HepG2 (cell line): Measurements from ENCODE around the gene CDR2L. TPM values are rescaled to one million over a fixed set of nuclear protein-coding genes. Genes with fewer than 3 reads are reported as not detected.

Experiments used
- ADNP ChIP-seq: sonication (generic); formaldehyde crosslinking; IDR thresholded peaks from 2 replicates; pipeline ENCODE4 v1.4.0; 2020; ENCODE audit warnings: missing genetic modification reagents
- CC2D1A ChIP-seq: sonication (generic); formaldehyde crosslinking; IDR thresholded peaks from 2 replicates; pipeline ENCODE4 v1.8.1; 2023; ENCODE audit warnings: mild to moderate bottlenecking, missing genetic modification reagents
- CHD2 ChIP-seq: IDR thresholded peaks from 2 replicates; pipeline ENCODE4 v1.6.1; 2011; ENCODE audit warnings: low read depth, low read length, improper control_type of control experiment
- KDM4B ChIP-seq: sonication (generic); formaldehyde crosslinking; IDR thresholded peaks from 2 replicates; pipeline ENCODE4 v1.4.0; 2020; ENCODE audit warnings: missing genetic modification reagents
- MEIS2 ChIP-seq: sonication (generic); formaldehyde crosslinking; IDR thresholded peaks from 2 replicates; pipeline ENCODE4 v1.9.0; 2021; ENCODE audit warnings: mild to moderate bottlenecking, missing genetic modification reagents
- NFATC3 ChIP-seq: sonication (generic); formaldehyde crosslinking; IDR thresholded peaks from 2 replicates; pipeline ENCODE4 v1.5.1; 2020; ENCODE audit warnings: mild to moderate bottlenecking, missing genetic modification reagents
- PAX8 ChIP-seq: sonication (generic); formaldehyde crosslinking; IDR thresholded peaks from 2 replicates; pipeline ENCODE4 v1.8.0; 2022; ENCODE audit warnings: mild to moderate bottlenecking, missing genetic modification reagents, borderline replicate concordance
- SMC3 ChIP-seq: IDR thresholded peaks from 2 replicates; pipeline ENCODE4 v1.6.1; 2011; ENCODE audit warnings: low read length, improper control_type of control experiment
- SNAPC4 ChIP-seq: sonication (generic); formaldehyde crosslinking; IDR thresholded peaks from 2 replicates; pipeline ENCODE4 v1.4.0; 2020; ENCODE audit warnings: mild to moderate bottlenecking, missing genetic modification reagents
- TAF15 ChIP-seq: fragments of 200-400 bp; formaldehyde crosslinking; IDR thresholded peaks from one replicate; pipeline ENCODE4 v1.6.1; 2018; ENCODE audit warnings: mild to moderate bottlenecking, low read depth, low read length; ENCODE audit not compliant: poor library complexity, severe bottlenecking
- XBP1 ChIP-seq: sonication (generic); formaldehyde crosslinking; IDR thresholded peaks from 2 replicates; pipeline ENCODE4 v1.5.0; 2020; ENCODE audit warnings: missing genetic modification reagents
- ZNF235 ChIP-seq: sonication (generic); formaldehyde crosslinking; IDR thresholded peaks from 2 replicates; pipeline ENCODE4 v1.8.1; 2023; ENCODE audit warnings: mild to moderate bottlenecking, missing genetic modification reagents, borderline replicate concordance
- ZNF30 ChIP-seq: sonication (generic); formaldehyde crosslinking; IDR thresholded peaks from 2 replicates; pipeline ENCODE4 v1.5.0; 2020; ENCODE audit warnings: mild to moderate bottlenecking, missing genetic modification reagents
- ZNF7 ChIP-seq: IDR thresholded peaks from 2 replicates; pipeline ENCODE4 v1.6.1; 2016; ENCODE audit warnings: missing biosample characterization, missing genetic modification reagents
- ZNF75D ChIP-seq: sonication (generic); formaldehyde crosslinking; IDR thresholded peaks from 2 replicates; pipeline ENCODE4 v1.8.1; 2023; ENCODE audit warnings: missing genetic modification reagents, mild to moderate bottlenecking, borderline replicate concordance
- polyA plus RNA-seq, 8 experiments: library from polyadenylated mRNA; depleted of rRNA in 3 of 8; stranded (reverse) in 7 of 8; unstranded in 1 of 8; fragments of >200 nt; fragmentation: Illumina TruSeq in 4 of 8; extraction: Trizol in 4 of 8; gene quantifications; 2 replicates each; pipeline versions ENCODE4 v1.2.1 to v1.2.3, GENCODE V29; 2011 to 2016; ENCODE audit warnings: low read depth in 4 of 8, missing spikeins in 1 of 8, mixed read lengths in 1 of 8; ENCODE audit not compliant: insufficient read depth in 1 of 8
- total RNA-seq, 5 experiments: library from RNA; depleted of rRNA; stranded (reverse); fragments of >200 nt; fragmentation: Illumina TruSeq; extraction: Trizol; gene quantifications; 2 replicates each; pipeline ENCODE4 v1.2.3, GENCODE V29; 2016; ENCODE audit warnings: low read depth in 1 of 5
- TF ChIP-seq, protein P1 (sequence below): sonication (generic); formaldehyde crosslinking; IDR thresholded peaks from 2 replicates; pipeline ENCODE4 v1.5.0; 2020; ENCODE audit warnings: mild to moderate bottlenecking, missing genetic modification reagents
- TF ChIP-seq, protein P2 (sequence below): sonication (generic); formaldehyde crosslinking; IDR thresholded peaks from 2 replicates; pipeline ENCODE4 v1.8.1; 2023; ENCODE audit warnings: missing genetic modification reagents, inconsistent platforms, borderline replicate concordance

Gene CDR2L
- total and polyA plus RNA-seq, 2 of the 13 experiments (the other 11 are each of a cell fraction or from before 2014, with no cell fraction given): 1.9 to 2.1 TPM

DNA sequence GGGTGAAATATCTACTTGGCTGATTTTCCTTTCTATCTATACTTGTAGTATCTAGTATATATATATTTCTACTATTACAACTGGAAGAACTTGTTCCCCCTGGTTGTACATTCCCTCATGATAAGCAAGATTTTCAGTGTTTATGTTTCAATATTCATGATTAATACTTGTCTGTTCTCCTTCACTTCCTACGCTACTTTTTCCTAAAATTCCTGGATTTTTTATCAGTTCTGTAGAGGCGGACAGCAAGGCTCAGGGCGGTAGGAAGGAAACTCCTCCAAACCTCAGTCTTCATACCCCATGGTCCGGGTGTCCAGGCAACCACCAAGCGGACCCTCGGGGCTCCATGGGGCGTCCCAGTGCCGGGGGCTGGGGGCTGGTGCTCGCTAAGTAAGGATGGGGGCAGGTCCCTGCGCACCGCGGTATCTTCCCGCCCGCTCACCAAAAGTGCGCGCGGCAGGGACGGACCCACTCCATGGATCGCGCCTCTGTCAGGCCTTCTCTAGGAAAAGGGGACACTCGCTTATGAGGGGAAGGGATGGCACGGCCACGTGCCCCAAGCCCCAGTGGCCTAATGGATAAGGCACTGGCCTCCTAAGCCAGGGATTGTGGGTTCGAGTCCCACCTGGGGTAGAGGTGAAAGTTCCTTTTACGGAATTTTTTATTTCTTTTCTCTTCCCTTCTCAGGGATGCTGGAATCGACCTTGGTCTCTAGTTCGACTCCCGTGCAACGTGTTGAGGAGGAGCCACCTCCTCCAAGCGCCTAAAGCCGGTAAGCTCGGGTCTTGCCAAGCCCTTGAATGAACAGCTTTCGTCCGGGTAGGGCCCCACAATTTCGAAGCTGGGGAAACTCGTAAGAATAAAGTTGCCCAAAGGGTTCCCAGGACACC lies 46.2 kb downstream of the CDR2L start (continued):
- TF ChIP-seq SNAPC4 (CRISPR knock-in tag): no peak
- TF ChIP-seq, protein P1, sequence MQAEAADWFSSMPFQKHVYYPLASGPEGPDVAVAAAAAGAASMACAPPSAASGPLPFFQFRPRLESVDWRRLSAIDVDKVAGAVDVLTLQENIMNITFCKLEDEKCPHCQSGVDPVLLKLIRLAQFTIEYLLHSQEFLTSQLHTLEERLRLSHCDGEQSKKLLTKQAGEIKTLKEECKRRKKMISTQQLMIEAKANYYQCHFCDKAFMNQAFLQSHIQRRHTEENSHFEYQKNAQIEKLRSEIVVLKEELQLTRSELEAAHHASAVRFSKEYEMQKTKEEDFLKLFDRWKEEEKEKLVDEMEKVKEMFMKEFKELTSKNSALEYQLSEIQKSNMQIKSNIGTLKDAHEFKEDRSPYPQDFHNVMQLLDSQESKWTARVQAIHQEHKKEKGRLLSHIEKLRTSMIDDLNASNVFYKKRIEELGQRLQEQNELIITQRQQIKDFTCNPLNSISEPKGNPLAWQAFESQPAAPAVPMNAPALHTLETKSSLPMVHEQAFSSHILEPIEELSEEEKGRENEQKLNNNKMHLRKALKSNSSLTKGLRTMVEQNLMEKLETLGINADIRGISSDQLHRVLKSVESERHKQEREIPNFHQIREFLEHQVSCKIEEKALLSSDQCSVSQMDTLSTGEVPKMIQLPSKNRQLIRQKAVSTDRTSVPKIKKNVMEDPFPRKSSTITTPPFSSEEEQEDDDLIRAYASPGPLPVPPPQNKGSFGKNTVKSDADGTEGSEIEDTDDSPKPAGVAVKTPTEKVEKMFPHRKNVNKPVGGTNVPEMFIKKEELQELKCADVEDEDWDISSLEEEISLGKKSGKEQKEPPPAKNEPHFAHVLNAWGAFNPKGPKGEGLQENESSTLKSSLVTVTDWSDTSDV (CRISPR knock-in tag): 0 out of 2 replicates have a peak, but pooled peaks have one; percentile 62
- TF ChIP-seq ZNF7 (CRISPR knock-in tag): no peak
- TF ChIP-seq ZNF30 (CRISPR knock-in tag): peak; percentile 29; the same call in 1 of the 2 replicates
- TF ChIP-seq CC2D1A (CRISPR knock-in tag): no peak
- TF ChIP-seq KDM4B (CRISPR knock-in tag): peak; percentile 94
- TF ChIP-seq PAX8 (CRISPR knock-in tag): peak; percentile 28; the same call in 1 of the 2 replicates
- no peak for TF ChIP-seq TAF15
- TF ChIP-seq, protein P2, sequence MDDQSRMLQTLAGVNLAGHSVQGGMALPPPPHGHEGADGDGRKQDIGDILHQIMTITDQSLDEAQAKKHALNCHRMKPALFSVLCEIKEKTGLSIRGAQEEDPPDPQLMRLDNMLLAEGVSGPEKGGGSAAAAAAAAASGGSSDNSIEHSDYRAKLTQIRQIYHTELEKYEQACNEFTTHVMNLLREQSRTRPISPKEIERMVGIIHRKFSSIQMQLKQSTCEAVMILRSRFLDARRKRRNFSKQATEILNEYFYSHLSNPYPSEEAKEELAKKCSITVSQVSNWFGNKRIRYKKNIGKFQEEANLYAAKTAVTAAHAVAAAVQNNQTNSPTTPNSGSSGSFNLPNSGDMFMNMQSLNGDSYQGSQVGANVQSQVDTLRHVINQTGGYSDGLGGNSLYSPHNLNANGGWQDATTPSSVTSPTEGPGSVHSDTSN (CRISPR knock-in tag): no peak
- no peak for TF ChIP-seq XBP1 (CRISPR knock-in tag)
- TF ChIP-seq NFATC3 (CRISPR knock-in tag): no peak
- no peak for TF ChIP-seq ZNF75D (CRISPR knock-in tag)
- TF ChIP-seq ZNF235 (CRISPR knock-in tag): no peak
- no peak for TF ChIP-seq SMC3
- TF ChIP-seq MEIS2 (CRISPR knock-in tag): peak; percentile 86
- no peak for TF ChIP-seq ADNP (CRISPR knock-in tag)
- no peak; the same call in 1 of the 2 replicates for TF ChIP-seq CHD2
